GM19438 (cell line): Measurements from ENCODE around the gene SLC25A29.
"Not testable (repeated sequence)": the region's sequence is repeated elsewhere in the genome, so short reads cannot be mapped to it uniquely, and the experiment has no call there.

Source experiments
- ATAC-seq: cut with Tn5 transposase; IDR thresholded peaks from one replicate; pipeline ENCODE4 v1.9.1; 2021; ENCODE audit warnings: low read depth; ENCODE audit not compliant: unreplicated experiment

SLC25A29 gene

GRCh38 chr14:100306101-100306997 lies at the start of gene SLC25A29:
Gene SLC25A29 (minus strand): TSS chr14:100306444. CDS start chr14:100306232, 212 bp downstream.
- ATAC-seq: peak; percentile 89

GRCh38 chr14:100350986-100351385 lies 44.7 kb upstream of the SLC25A29 start:
- no peak for ATAC-seq

- ATAC-seq: no peak
These were observed 44.2 kb upstream of the SLC25A29 start for GRCh38 chr14:100350276-100350926.

- ATAC-seq: no peak
These were observed 42.8 kb upstream of the SLC25A29 start for GRCh38 chr14:100348784-100349685.

- ATAC-seq: no peak
These were observed 42.0 kb upstream of the SLC25A29 start for GRCh38 chr14:100348253-100348729.

GRCh38 chr14:100346306-100347091 lies 40.3 kb upstream of the SLC25A29 start:
- ATAC-seq: no peak

- ATAC-seq: no peak
These were observed 39.5 kb upstream of the SLC25A29 start for GRCh38 chr14:100345711-100346110.

GRCh38 chr14:100344657-100345056 lies 38.4 kb upstream of the SLC25A29 start:
- ATAC-seq: not testable (repeated sequence)

- not testable (repeated sequence) for ATAC-seq
These were observed 36.6 kb upstream of the SLC25A29 start for GRCh38 chr14:100342826-100343225.

- no peak for ATAC-seq
These were observed 36.0 kb upstream of the SLC25A29 start for GRCh38 chr14:100342195-100342594.

- no peak for ATAC-seq
These were observed 35.2 kb upstream of the SLC25A29 start for GRCh38 chr14:100341301-100342031.

- no peak for ATAC-seq
These were observed 34.2 kb upstream of the SLC25A29 start for GRCh38 chr14:100340423-100340813.

GRCh38 chr14:100339766-100340422 lies 33.6 kb upstream of the SLC25A29 start:
- ATAC-seq: no peak

GRCh38 chr14:100336618-100337530 lies 30.6 kb upstream of the SLC25A29 start:
- ATAC-seq: no peak

- no peak for ATAC-seq
These were observed 28.7 kb upstream of the SLC25A29 start for GRCh38 chr14:100334904-100335303.

GRCh38 chr14:100333827-100334226 lies 27.6 kb upstream of the SLC25A29 start:
- no peak for ATAC-seq

- no peak for ATAC-seq
These were observed 27.1 kb upstream of the SLC25A29 start for GRCh38 chr14:100333311-100333710.

GRCh38 chr14:100332797-100333196 lies 26.6 kb upstream of the SLC25A29 start:
- ATAC-seq: no peak
